Right lobe of liver (tissue), 4 donors: ENCODE measurements around the gene LDLR.

ENCODE experiments used
- CTCF ChIP-seq, 4 donors: fragments of 200-600 bp in 3 of 4; fragments of 450-650 bp in 1 of 4; IDR thresholded peaks; one replicate each; pipeline versions ENCODE4 v1.5.1 to v1.8.0; 2016 to 2022; ENCODE audit warnings: antibody characterized with exemption in 4 of 4, mild to moderate bottlenecking in 2 of 4
- POLR2A ChIP-seq: fragments of 450-650 bp; IDR thresholded peaks from one replicate; pipeline ENCODE4 v1.6.1; 2017; ENCODE audit warnings: antibody characterized with exemption, mild to moderate bottlenecking
- donor health status: DM: no; HTN: no; CAD: no.
- donor health status: DM: no; HTN: no; CAD: no.
- donor health status: DM: no; HTN: yes; CAD: no.

- TF ChIP-seq CTCF (IDR thresholded peaks at IDR 0.05), result no peak
- no peak for TF ChIP-seq POLR2A
Observed at GRCh38 chr19:11041194-11041593, 48.1 kb upstream of the LDLR start.
